ENCODE measurements around the gene GATA3. TPM values are rescaled to one million over a fixed set of nuclear protein-coding genes. Genes with fewer than 3 reads are reported as not detected.

The GATA3 gene
- total RNA-seq: 5.7 TPM in 1 of 2 replicates, not detected in the other

GRCh38 chr10:8054494-8055407 lies at the start of gene GATA3:
Gene GATA3, plus strand, starts transcription at chr10:8054688. Its CDS starts 968 bp downstream, at chr10:8055656.

Other genes starting within 250 kb of the GATA3 start
- 0.54 and 1.9 TPM in 2 replicates for gene TAF3, start 236.2 kb upstream of the GATA3 start, total RNA-seq

Measured in cardiac atrium fibroblast (primary cell).